GM04503 (cell line): ENCODE results near the gene RIMBP3B.
"Not testable (repeated sequence)": the region's sequence is repeated elsewhere in the genome, so short reads cannot be mapped to it uniquely, and the experiment has no call there.

Experiments
- DNase-seq: peaks from one replicate; pipeline ENCODE4 v3.0.0-alpha.2; 2012; ENCODE audit warnings: low read depth

Gene RIMBP3B

DNA sequence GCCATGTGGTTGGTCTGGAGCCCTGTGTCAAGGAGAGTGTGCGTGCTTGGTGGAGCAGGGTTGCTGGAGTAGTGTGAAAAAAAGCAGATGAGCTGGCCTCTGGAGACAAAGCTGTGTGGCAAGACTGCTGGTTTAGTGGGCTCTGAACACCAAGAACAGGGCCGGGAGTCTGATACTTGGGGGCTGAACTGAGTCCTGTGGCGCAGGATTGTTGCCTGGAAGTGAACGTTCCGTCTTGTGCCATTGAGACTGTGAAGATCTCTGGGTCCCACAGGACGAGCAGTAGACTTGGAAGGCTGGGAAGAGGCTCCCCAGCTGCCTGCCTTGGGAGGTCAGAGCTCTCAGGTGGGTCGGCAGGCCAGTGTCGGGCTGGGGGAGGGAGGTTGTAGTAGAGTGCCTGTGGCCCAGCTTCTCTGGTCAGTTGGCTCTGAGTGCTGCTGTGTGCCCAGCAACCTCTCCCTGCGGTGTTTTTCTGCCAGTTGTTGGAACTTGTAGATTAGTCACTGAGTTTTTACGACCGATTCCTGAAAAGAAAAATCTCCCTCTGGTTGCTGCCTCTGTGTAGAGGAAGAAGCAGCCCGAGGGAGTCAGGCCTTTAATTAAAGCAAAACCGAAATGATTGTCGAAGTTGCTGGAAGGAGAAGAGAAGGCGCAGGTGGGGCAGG lies 35.6 kb downstream of the RIMBP3B start:
- not testable (repeated sequence) for DNase-seq

GRCh38 chr22:21420180-21420763 lies 36.7 kb downstream of the RIMBP3B start:
- not testable (repeated sequence) for DNase-seq

DNA sequence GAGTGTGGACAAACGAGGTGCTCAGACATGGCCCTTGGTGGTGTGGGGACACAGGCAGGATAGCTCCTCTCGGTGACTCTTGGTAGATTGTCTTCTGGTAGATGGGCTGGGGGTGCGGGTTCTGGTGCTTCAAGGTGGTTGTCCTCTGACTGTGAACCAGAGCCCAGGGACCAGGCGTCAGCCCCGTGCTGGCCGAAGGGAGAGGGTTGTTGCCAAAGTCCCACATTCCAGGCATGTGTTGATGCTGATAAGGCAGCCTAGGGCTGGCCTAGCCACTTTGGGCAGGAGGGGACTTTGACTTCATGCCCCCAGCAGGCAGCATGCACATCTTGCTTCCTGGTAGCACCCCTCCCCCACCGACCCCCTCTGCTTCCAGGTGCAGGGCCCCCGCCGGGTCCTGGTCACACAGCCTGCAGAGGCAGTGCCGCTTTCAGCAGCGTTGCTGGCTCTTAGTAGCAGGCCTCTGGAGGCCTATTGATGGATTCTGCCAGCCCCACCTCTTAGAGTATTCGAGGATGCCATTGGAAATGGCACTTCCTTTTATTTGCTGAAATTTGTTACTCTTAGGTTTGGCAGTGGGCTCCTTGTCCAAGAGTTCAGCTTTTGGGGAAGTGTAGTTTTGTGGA lies 40.6 kb downstream of the RIMBP3B start:
- not testable (repeated sequence) for DNase-seq

DNA sequence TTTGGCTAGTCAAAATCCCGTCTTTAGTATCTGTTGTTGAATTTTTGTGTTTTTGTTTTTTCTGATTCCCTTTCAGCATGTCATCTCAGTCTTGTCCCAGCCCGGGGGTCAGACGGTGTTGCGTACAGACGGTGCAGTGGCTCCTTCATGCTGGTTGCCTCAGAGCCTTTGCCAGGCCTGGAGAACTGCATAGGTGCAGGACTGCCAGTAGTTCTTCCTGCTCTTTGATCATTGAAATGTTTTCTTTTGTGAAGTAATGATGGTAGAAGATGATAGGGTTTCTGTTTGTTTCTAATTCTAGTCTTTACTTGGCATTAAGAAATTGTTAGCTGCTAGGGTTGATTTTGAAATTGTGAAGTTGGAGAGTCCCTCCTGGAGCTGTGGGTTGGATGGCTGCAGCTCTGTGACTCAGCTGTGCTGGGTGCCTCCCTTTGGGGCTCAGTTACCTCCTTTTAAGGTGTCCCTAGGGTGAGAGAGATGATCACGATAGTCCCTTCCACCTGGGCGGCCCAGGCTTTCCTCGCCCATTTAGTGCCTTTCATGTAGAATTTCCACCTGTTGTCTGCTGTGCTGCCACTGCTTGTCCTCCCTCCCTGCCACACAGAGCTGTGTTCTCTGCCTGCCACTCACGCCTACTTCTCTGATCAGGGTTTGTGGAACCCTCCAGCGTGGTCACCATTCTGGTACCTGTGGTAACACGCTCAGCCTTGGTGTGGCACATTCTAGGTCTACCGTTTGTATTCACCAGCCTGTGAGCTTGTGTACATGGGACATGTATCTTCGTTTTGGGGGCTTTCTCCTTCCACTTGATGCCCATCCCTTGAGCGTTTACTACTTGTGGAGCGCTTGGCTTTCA lies 51.1 kb downstream of the RIMBP3B start:
- DNase-seq: not testable (repeated sequence)

GRCh38 chr22:21435998-21436810 lies 52.7 kb downstream of the RIMBP3B start:
- DNase-seq: not testable (repeated sequence)

- not testable (repeated sequence) for DNase-seq
These were observed 54.5 kb downstream of the RIMBP3B start for GRCh38 chr22:21438013-21438412.
